Uterus (tissue), 2 donors: Measurements from ENCODE around the gene VSIG8.

ENCODE experiments used
- POLR2A ChIP-seq, 2 donors: fragments of 450-650 bp; IDR thresholded peaks; one replicate each; pipeline ENCODE4 v1.6.1; 2016; ENCODE audit warnings: antibody characterized with exemption in 2 of 2, mild to moderate bottlenecking in 1 of 2, moderate library complexity in 1 of 2
- TF ChIP-seq, protein P1 (sequence below), 4 experiments: fragments of 200-600 bp in 2 of 4; fragments of 450-650 bp in 2 of 4; sonication (generic) in 2 of 4; IDR thresholded peaks; one replicate each; pipeline ENCODE4 v1.5.1; 2016 to 2019; ENCODE audit warnings: antibody characterized with exemption in 4 of 4, mild to moderate bottlenecking in 2 of 4, moderate library complexity in 1 of 4

DNA sequence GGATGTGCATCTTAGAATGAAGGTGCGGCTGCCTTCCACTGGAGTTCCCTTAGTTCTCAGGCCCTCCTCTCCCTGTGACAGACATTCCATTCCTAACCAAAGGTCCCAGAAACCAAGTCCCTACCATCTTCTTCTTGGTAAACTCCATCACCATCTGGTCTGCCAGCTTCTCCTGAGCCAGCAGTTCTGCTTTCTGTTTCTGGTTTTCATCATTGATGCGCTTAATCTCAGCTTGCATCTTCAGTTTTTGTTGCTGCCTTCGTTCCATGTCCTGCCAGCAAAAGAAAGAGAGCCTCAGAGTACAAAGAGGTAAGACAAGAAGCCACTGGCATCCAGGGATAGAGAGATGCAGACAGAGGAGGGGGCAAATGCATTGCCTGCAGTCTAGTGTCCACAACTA, 18.0 kb upstream of the VSIG8 start:
- TF ChIP-seq, protein P1, sequence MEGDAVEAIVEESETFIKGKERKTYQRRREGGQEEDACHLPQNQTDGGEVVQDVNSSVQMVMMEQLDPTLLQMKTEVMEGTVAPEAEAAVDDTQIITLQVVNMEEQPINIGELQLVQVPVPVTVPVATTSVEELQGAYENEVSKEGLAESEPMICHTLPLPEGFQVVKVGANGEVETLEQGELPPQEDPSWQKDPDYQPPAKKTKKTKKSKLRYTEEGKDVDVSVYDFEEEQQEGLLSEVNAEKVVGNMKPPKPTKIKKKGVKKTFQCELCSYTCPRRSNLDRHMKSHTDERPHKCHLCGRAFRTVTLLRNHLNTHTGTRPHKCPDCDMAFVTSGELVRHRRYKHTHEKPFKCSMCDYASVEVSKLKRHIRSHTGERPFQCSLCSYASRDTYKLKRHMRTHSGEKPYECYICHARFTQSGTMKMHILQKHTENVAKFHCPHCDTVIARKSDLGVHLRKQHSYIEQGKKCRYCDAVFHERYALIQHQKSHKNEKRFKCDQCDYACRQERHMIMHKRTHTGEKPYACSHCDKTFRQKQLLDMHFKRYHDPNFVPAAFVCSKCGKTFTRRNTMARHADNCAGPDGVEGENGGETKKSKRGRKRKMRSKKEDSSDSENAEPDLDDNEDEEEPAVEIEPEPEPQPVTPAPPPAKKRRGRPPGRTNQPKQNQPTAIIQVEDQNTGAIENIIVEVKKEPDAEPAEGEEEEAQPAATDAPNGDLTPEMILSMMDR (IDR thresholded peaks at IDR 0.05), result no peak
- no peak for TF ChIP-seq POLR2A (IDR thresholded peaks at IDR 0.05)
